ENCODE measurements around the gene OGDH. TPM values are rescaled to one million over a fixed set of nuclear protein-coding genes. Genes with fewer than 3 reads are reported as not detected.

Gene OGDH
- total RNA-seq, 4 donors from 2014 or later, result 98.6 to 146 (median 127) TPM

DNA sequence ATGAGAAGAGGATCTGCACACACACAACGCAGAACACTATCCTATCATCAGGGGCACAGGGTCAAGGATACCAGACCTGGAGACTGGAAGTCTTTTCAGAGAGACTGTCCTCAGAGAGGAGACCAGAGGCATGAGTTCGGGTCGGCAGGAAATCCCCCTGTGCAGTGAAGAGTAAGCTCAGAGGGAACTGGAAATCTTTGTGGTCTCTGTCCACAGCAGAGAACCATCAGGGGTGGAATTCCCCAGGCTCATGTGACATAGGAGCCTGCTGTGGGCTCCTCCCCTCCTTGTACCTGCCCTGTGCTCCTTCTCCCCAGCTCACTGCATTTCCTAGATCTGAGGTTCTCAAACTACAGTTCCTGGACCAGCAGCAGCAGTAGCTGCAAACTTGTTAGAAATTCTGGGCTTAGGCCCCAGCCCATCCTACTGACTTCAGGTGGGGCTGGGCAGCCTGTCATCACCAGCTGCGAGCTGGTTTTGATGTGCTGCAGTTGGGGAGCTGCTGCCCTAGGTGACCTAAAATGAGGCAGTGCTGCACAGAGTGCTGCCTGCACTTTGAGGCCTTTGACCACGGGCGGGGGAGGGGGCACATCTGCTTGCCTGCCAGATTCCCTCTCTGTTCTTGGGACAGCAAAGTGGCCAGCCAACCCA, 144.6 kb downstream of the OGDH start:
- no peak for DNase-seq (ENCODE audit: low spot score in 2 of 2)
- no peak overlapping the region for H3K4me3 ChIP-seq
- H3K4me1 ChIP-seq, result peaks cover 49% of the 10 kb centered on the region
- no peak overlapping the region for H3K27ac ChIP-seq
- H3K36me3 ChIP-seq, result no peaks in the 10 kb centered on the region
- 67% methylated on average over 2 of the region's 6 CpGs for WGBS
- no peak for TF ChIP-seq POLR2AphosphoS5 (IDR thresholded peaks at IDR 0.05)
- no peak for TF ChIP-seq POLR2A (IDR thresholded peaks at IDR 0.05)
- TF ChIP-seq, protein P1, sequence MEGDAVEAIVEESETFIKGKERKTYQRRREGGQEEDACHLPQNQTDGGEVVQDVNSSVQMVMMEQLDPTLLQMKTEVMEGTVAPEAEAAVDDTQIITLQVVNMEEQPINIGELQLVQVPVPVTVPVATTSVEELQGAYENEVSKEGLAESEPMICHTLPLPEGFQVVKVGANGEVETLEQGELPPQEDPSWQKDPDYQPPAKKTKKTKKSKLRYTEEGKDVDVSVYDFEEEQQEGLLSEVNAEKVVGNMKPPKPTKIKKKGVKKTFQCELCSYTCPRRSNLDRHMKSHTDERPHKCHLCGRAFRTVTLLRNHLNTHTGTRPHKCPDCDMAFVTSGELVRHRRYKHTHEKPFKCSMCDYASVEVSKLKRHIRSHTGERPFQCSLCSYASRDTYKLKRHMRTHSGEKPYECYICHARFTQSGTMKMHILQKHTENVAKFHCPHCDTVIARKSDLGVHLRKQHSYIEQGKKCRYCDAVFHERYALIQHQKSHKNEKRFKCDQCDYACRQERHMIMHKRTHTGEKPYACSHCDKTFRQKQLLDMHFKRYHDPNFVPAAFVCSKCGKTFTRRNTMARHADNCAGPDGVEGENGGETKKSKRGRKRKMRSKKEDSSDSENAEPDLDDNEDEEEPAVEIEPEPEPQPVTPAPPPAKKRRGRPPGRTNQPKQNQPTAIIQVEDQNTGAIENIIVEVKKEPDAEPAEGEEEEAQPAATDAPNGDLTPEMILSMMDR (IDR thresholded peaks at IDR 0.05), result no peak
- TF ChIP-seq EP300 (IDR thresholded peaks at IDR 0.05), result no peak
- no peaks in the 10 kb centered on the region for H3K27me3 ChIP-seq
- no peaks in the 10 kb centered on the region for H3K9me3 ChIP-seq

DNA sequence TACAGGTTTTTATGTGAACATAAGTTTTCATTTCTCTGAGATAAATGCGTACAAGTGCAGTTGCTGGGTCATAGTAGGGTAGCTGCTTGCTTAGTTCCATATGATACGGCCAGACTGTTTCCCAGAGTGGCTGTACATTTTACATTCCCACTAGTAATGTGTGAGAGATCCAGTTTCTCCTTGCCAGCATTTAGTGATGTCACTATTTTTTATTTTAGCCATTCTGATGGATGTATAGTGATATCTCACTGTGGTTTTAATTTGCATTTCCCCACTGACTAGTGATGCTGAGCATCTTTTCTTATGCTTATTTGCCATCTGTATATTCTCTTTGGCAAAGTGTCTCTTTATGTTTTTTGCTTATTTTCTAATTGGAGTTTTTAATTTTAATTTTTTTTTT, 146.4 kb downstream of the OGDH start:
- 98% methylated on average over 2 of the region's 2 CpGs for WGBS
- H3K27me3 ChIP-seq, result no peaks in the 10 kb centered on the region

DNA sequence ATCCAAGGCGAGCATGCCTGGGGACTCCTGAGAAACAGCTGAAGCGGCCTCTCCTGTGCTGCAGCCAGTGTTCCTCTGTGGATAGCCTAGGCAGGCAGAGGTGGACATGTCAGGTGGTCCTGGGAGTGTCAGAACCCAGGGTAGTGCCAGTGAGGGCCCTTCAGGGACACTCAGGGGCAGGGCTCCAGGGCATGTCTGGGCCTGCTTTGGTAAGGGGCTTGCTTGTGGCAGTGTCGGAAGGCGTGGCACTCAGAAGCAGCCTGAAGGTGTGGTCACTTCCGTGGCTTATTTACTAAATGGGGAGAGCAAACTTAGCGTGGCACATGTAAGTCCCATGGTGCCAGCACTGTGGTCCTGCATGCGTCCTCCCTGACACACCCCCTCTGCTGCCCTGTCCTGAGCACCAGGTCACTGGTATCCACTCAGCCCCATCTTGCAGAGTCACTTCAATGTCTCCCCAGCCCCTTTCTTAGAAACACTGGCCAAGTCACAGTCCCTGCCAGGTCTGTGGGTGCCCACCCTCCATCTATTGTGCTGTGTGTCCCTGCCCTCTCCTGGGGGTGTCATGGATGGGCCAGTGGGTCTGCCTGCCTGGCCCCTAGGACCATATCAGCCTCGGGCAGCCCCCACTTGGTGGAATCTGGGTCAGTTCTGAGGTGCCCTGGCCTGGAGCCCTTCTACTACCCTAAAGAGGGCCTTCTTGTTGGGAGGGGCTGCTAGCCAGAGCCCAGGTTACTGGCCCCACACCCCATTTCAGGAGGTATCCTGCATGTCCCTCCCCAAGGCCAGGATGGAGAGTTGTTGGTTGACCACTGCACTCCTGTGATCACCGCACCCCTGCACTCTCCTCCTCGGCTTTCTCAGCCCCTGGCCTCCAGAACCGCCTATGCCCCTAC, 148.6 kb downstream of the OGDH start:
- TF ChIP-seq POLR2A (IDR thresholded peaks at IDR 0.05) (no peak), EP300 (IDR thresholded peaks at IDR 0.05) (no peak), POLR2AphosphoS5 (IDR thresholded peaks at IDR 0.05) (no peak)
- TF ChIP-seq, protein P1 (IDR thresholded peaks at IDR 0.05), result no peak
- H3K9me3 ChIP-seq, result no peaks in the 10 kb centered on the region
- H3K36me3 ChIP-seq, result peaks cover 26% of the 10 kb centered on the region
- 63% methylated on average over 8 of the region's 11 CpGs for WGBS
- H3K4me3 ChIP-seq, result no peak overlapping the region
- DNase-seq (ENCODE audit: low spot score in 2 of 2), result no peak
- peaks cover 54% of the 10 kb centered on the region for H3K4me1 ChIP-seq
- H3K27me3 ChIP-seq, result no peaks in the 10 kb centered on the region
- H3K27ac ChIP-seq, result no peak overlapping the region

More for the DNA sequence above, 146.4 kb downstream of the OGDH start:
- peaks cover 11% of the 10 kb centered on the region for H3K36me3 ChIP-seq
- peaks cover 65% of the 10 kb centered on the region for H3K4me1 ChIP-seq
- no peak overlapping the region for H3K4me3 ChIP-seq
- TF ChIP-seq, protein P1 (IDR thresholded peaks at IDR 0.05), result no peak
- no peak for TF ChIP-seq EP300 (IDR thresholded peaks at IDR 0.05)
- no peak for TF ChIP-seq POLR2AphosphoS5 (IDR thresholded peaks at IDR 0.05)
- TF ChIP-seq POLR2A (IDR thresholded peaks at IDR 0.05), result no peak
- no peaks in the 10 kb centered on the region for H3K9me3 ChIP-seq
- H3K27ac ChIP-seq, result no peak overlapping the region
- no peak for DNase-seq (ENCODE audit: low spot score in 2 of 2)

DNA sequence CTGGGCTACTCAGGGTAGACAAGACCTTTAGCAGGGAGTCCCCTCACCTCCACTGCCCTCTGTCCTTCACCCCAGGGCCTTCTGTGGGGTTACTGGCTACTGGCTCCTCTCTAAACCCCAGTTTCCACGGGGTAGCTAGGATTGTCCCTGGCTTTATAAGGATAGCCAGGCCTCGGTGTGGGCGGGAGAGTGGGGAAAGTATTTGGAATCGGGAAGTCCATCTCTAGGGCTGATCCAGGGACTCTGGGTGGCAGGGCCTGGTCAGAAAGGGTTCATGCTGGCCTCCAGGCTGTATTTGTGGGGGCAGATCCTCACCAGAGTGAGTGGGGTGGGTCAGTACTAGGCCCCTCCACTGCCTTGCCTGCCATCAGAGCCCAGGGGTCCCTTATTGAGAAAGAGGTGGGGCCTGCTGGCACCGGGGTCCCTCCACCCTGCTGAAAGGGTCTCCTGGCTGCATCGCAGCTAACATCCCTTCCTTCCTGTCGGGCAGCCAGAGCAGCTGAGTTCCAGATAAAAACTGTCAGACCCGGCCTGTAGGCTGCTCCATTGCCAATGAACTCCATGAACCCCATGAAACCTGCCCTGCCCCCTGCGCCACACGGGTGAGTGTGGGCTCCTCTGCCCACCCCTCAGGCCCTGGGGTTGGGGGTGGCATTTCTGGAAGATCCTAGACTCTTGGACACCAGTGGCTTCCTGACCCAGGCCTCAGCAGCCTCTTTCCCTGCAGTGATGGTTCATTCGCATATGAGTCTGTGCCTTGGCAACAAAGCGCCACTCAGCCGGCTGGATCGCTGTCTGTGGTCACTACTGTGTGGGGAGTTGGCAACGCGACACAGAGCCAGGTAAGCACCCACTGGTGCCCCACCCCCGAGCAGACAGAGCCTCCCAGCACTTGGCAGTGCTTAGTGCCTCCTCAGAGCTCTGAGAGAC, 149.5 kb downstream of the OGDH start:
- H3K27me3 ChIP-seq, result no peaks in the 10 kb centered on the region
- H3K4me1 ChIP-seq, result peaks cover 45% of the 10 kb centered on the region
- WGBS, result 48% methylated on average over 17 of the region's 17 CpGs
- peak overlapping the region; percentile 16 for H3K27ac ChIP-seq
- peaks cover 34% of the 10 kb centered on the region for H3K36me3 ChIP-seq
- no peaks in the 10 kb centered on the region for H3K9me3 ChIP-seq
- DNase-seq (ENCODE audit: low spot score in 2 of 2), result no peak
- TF ChIP-seq EP300 (IDR thresholded peaks at IDR 0.05) (no peak), POLR2A (IDR thresholded peaks at IDR 0.05) (no peak), POLR2AphosphoS5 (IDR thresholded peaks at IDR 0.05) (no peak)
- TF ChIP-seq, protein P1 (IDR thresholded peaks at IDR 0.05), result no peak
- H3K4me3 ChIP-seq, result no peak overlapping the region

Data from suprapubic skin (tissue), 4 donors.